Loucy (cell line): ENCODE measurements around the gene LHFPL3.

Experiments used
- CTCF ChIP-seq: fragments of 200-600 bp; sonication (generic); conservative IDR thresholded peaks from 2 replicates; pipeline ENCODE4 v1.5.1; 2014; ENCODE audit warnings: mild to moderate bottlenecking, antibody characterized with exemption, low read length
- EZH2phosphoT487 ChIP-seq: fragments of 200-600 bp; IDR thresholded peaks from 2 replicates; pipeline ENCODE4 v1.6.1; 2018; ENCODE audit warnings: antibody characterized with exemption, mild to moderate bottlenecking, moderate library complexity, borderline replicate concordance

GRCh38 chr7:104367926-104368325 lies 39.5 kb downstream of the LHFPL3 start:
- TF ChIP-seq EZH2phosphoT487, result no peak
- TF ChIP-seq CTCF, result no peak
